Measurements from ENCODE around the gene SMAD3. TPM values are rescaled to one million over a fixed set of nuclear protein-coding genes. Genes with fewer than 3 reads are reported as not detected.

Gene SMAD3
- total and polyA plus RNA-seq, 2 of the 8 experiments (the other 6 are each of a cell fraction or from before 2014, with no cell fraction given) = 10.1 to 12.4 TPM

- TF ChIP-seq CHD7 (IDR thresholded peaks at IDR 0.05; ENCODE audit: insufficient replicate concordance, low read length) = no peak
- TF ChIP-seq POLR2A (IDR thresholded peaks at IDR 0.05; ENCODE audit: control extremely low read depth in 1 of 2, low read depth in 2 of 2, low read length in 2 of 2) = no peak
- TF ChIP-seq EGR1 (IDR thresholded peaks at IDR 0.05; ENCODE audit: borderline replicate concordance, low read depth, low read length) = no peak
- no peak for TF ChIP-seq FOSL1 (IDR thresholded peaks at IDR 0.05; ENCODE audit: insufficient read depth, low read depth, low read length)
- TF ChIP-seq BACH1 (IDR thresholded peaks at IDR 0.05; ENCODE audit: low read length) = no peak
Observed at GRCh38 chr15:67094001-67094826, 28.8 kb downstream of the SMAD3 start (continued).

All from H1 (cell line).